ENCODE measurements around the gene LMO7.
"Not testable (repeated sequence)": the region's sequence is repeated elsewhere in the genome, so short reads cannot be mapped to it uniquely, and the experiment has no call there.

LMO7 gene

DNA sequence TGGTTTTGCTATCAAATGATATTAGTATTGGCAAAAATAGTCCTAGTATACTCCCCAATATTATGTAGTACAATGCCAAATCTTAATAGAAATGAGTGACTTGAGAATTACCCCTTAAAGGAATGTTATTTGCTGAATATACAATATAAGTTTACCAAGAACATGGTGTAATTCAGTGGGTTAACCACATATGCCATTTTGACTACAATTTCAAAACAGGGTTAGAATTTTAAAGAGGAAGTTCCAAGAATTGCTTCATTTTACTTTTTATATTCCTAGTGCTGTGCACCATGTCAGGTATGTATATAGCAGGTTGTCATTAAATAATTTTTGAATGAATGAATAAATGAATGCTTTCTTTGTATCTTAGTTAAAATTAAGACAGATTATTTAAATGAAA, 66.3 kb downstream of the LMO7 start:
- no peak for DNase-seq

DNA sequence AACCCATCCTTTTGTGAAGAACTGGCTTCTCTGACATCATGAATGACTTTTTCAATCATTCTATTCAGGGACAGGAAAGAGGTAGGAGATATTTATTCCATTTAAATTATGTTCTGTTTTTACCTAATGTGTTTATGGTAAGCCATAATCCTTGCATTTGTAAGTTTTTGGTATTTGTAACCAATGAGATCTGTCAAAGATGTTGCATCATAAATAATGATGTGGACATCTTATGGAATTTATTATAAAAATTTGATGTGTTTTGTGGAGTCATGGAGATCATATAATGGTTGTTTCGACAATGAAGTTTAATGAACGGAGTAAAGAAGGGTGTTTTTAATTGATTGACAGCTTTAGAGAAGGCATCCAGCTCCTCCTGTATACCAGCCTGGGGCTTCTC, 67.6 kb downstream of the LMO7 start:
- DNase-seq, result no peak

DNA sequence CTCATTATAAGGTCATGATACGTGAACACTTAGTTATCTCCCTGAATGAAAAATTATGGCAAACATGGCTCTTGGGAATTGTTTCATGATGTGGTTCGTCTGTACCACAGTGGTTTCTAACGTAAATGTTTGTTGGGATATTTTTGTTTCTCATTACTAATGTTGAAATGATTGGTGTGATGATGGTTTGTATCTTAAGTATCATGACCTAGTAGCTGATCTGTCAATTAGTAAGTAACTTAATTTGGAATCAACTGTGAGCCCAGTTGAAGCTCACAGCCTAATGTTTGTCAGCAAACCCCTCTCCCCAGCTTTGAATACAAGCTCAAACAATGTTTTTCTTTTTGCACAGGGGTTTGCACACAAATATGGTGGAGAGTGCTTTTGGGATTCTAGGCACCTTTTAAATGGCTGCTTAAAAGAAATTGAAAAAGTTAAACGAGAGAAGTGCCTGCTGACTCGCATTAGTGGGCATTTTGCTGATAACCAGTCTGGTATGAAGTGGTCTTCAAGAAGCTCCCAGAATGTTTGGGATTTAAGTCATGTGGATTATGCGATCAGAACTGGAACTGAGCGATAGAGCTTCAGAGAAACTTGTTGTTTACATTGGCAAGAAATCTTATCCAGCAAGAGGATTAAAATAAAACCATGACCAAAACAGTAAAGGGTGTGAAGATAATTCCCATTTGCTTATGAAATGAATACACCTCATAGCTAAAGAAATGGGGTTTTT, 68.2 kb downstream of the LMO7 start:
- no peak for DNase-seq

DNA sequence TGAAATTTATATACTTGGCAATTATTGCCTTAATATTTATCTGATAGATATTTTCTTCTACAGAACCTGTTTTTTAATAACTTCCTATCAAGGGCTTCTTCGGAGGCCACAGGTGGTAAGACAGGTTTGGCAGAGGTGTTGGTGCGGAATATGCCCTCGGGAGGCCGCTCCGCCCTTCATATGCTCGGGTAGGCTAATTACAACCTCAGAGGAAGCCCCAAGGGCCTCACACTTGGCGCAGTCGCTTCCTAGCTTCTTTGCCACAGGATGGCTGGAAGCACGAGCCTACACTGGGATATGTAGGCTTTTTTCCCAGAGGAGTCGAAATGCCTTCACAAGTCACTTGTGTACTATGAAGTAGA, 68.8 kb downstream of the LMO7 start:
- DNase-seq, result no peak

- no peak for DNase-seq
Observed at GRCh38 chr13:75705395-75705794, 69.3 kb downstream of the LMO7 start.

GRCh38 chr13:75705908-75706307, 69.8 kb downstream of the LMO7 start:
- no peak for DNase-seq

GRCh38 chr13:75713852-75714251, 77.7 kb downstream of the LMO7 start:
- no peak for DNase-seq

DNA sequence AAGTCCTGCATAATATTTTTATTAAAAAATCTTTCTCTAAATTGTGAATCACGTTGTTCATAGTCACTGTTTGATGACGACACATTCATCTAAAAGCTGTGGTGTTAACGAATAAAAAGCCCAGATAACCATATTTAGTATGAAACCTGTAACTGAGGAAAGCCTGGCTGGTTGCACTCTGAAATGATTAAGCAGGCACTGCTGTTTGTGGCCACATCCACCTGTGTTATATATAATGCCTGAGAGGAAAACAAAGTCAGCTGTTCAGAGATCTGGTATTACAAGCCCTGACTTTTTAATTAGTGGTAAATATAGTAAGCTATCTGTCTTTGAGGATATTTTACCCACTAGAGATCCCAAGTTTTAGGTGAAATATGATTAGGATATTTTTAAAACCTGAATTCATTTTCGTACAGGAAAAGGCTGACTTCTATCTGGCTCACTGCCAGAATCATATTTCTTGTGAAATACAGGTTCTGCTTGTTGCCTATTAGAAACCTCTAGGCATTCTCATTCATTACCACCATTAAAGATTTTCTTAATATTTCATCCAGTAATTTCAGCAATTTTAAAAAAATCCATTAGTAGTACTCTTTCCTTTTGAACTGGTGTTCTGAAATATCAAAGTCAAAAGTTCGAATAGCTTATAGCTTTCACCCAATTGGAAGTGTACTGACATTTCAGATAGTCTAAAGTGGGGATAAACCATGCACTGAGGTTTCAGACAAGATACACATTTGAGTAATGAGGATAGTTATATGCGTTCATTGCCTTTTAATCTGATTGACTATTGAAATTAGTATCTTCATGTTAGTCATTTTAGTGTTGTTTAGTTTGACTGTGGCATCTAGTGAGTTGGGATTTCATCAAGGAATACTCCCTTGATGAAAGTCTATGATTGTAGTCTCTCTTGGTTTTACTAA, 79.7 kb downstream of the LMO7 start:
- no peak for DNase-seq

GRCh38 chr13:75717525-75717924, 81.4 kb downstream of the LMO7 start:
- no peak for DNase-seq

- no peak for DNase-seq
Observed at GRCh38 chr13:75721307-75721706, 85.2 kb downstream of the LMO7 start.

GRCh38 chr13:75723901-75724300, 87.8 kb downstream of the LMO7 start:
- DNase-seq, result no peak

DNA sequence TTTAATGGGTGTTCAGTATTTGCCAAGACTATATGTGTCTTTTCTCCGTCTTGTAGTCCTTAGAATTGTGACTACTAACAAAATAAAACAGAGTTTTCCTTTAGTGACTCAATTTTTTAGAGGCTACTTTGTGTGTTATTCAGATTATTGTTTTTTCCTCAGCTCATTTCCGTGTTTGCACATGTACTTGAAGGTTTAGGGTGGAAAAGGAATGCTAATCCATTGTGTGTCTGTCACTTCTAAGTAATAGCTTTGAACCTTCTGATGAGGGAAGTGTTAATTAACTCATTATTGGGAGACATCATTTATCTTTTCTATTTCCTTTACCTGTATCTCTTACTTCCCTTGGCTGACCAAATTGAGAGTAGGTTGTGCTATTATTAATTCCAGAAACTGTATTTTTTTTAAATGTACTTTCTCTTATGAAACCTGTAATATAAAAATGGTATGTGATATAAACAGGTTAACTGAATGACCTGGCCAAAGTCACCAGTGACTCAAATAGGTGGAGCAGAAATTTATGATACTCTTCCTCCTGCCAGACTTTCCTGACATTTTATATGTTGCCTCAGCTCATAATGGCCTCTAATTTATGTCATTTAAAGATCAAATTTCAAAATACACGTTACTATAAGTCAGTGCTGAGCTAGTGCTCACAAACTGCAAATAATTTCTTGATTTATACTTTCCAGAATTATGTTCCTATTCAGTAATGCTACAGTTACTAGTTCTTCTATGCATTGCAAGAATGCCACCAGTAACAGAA, 88.8 kb downstream of the LMO7 start:
- DNase-seq, result no peak

GRCh38 chr13:75725736-75726135, 89.6 kb downstream of the LMO7 start:
- DNase-seq, result no peak

DNA sequence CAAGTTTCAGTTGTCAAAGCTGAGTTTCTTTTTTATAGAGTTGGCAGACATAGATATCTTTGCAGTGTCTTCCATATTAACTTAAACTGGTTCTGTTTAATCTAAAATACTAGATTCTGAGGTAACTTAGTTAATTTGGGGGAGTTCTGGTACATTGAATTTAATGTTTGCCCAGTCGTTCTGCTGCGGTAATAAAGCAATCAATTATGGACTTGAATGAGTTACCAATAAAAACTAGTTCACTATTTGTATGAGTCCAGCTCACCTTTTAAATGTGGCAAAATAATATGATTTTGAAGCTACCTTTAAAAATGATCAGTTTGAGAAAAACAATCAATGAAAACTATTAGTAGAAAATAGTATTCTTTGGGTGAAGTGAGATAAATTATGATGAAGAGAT, 90.2 kb downstream of the LMO7 start:
- no peak for DNase-seq

DNA sequence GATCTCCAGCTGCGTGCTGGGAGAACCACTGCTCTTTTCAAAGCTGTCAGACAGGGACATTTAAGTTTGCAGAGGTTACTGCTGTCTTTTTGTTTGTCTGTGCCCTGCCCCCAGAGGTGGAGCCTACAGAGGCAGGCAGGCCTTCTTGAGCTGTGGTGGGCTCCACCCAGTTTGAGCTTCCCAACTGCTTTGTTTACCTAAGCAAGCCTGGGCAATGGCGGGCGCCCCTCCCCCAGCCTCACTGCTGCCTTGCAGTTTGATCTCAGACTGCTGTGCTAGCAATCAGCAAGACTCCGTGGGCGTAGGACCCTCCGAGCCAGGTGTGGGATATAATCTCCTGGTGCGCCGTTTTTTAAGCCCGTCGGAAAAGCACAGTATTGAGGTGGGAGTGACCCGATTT, 97.0 kb downstream of the LMO7 start:
- DNase-seq, result not testable (repeated sequence)

GRCh38 chr13:75736173-75736572, 100.0 kb downstream of the LMO7 start:
- DNase-seq, result no peak

DNA sequence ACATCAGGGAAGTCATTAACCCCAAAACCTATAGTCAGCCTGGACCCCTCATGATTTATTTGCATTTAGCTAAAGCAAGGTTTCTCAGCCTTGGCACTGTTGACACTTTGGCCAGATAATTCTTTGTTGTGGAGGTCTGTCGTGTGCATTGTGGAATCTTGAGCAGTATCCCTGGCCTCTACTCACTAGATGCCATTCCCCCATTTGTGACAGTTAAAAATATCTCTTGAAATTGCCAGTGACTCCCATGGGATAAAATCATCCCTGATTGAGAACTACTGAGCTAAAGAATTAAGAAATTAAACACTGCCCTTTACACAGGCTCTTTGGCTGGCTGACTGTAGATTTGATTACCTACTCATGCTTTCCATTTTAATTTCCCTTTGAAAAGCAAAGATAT, 102.7 kb downstream of the LMO7 start:
- DNase-seq, result no peak

- DNase-seq, result no peak
Observed at GRCh38 chr13:75739244-75739868, 103.2 kb downstream of the LMO7 start.

GRCh38 chr13:75740031-75740430, 103.9 kb downstream of the LMO7 start:
- DNase-seq, result no peak

- not testable (repeated sequence) for DNase-seq
Observed at GRCh38 chr13:75743072-75743471, 106.9 kb downstream of the LMO7 start.

- DNase-seq, result no peak
Observed at GRCh38 chr13:75744127-75744526, 108.0 kb downstream of the LMO7 start.

DNA sequence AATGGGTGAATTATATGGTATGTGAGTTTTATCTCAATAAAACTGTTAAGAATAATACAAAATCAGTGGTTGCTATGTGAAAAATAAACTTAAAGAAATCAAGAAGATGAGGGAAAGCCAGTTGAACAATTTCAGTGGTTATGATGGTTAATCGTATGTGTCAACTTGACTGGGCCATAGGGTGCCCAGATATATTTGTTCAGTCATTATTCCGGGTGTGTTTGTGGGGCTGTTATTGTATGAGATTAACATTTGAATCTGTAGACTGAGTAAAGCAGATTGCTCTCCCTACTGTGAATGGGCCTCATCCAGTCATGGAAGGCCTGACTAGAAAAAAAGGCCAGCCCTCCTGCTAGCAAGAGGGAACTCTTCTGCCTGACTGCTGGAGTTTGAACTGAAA, 109.3 kb downstream of the LMO7 start:
- DNase-seq, result no peak

- no peak for DNase-seq
Observed at GRCh38 chr13:75748874-75749273, 112.7 kb downstream of the LMO7 start.
